GM21737 (cell line): ENCODE results near the gene ZSCAN4.
A peak's percentile ranks its signal among the peaks of the same experiment; 100 is the strongest.

Source experiments
- ATAC-seq: cut with Tn5 transposase; IDR thresholded peaks from one replicate; pipeline ENCODE4 v1.9.1; 2021; ENCODE audit warnings: mild to moderate bottlenecking, moderate library complexity; ENCODE audit not compliant: unreplicated experiment

The ZSCAN4 gene, protein sequence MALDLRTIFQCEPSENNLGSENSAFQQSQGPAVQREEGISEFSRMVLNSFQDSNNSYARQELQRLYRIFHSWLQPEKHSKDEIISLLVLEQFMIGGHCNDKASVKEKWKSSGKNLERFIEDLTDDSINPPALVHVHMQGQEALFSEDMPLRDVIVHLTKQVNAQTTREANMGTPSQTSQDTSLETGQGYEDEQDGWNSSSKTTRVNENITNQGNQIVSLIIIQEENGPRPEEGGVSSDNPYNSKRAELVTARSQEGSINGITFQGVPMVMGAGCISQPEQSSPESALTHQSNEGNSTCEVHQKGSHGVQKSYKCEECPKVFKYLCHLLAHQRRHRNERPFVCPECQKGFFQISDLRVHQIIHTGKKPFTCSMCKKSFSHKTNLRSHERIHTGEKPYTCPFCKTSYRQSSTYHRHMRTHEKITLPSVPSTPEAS

GRCh38 chr19:57668635-57669034 lies at the start of gene ZSCAN4:
Gene ZSCAN4, plus strand, starts transcription at chr19:57668935. Its CDS starts 7,211 bp downstream, at chr19:57676146.
- ATAC-seq: no peak

- ATAC-seq: no peak
These were observed 47.9 kb upstream of the ZSCAN4 start for GRCh38 chr19:57620673-57621348.

DNA sequence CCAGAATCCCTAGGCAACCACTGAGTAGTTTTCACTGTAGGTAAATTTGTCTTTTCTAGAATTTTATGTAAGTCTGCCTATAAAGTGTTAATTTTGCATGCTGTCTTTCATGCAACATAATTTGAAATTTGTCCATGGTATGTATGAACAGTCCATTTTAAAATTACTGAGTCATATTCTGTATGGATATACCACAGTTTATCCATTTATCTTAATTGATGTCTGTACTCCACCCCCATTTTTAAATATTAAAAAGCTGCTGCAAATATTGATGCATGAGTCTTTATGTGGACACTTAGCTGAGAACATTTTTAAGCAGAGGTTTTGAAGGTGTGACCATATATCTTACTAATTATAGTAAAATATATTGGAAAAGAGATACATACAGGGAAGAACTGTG lies 45.6 kb upstream of the ZSCAN4 start:
- no peak for ATAC-seq

DNA sequence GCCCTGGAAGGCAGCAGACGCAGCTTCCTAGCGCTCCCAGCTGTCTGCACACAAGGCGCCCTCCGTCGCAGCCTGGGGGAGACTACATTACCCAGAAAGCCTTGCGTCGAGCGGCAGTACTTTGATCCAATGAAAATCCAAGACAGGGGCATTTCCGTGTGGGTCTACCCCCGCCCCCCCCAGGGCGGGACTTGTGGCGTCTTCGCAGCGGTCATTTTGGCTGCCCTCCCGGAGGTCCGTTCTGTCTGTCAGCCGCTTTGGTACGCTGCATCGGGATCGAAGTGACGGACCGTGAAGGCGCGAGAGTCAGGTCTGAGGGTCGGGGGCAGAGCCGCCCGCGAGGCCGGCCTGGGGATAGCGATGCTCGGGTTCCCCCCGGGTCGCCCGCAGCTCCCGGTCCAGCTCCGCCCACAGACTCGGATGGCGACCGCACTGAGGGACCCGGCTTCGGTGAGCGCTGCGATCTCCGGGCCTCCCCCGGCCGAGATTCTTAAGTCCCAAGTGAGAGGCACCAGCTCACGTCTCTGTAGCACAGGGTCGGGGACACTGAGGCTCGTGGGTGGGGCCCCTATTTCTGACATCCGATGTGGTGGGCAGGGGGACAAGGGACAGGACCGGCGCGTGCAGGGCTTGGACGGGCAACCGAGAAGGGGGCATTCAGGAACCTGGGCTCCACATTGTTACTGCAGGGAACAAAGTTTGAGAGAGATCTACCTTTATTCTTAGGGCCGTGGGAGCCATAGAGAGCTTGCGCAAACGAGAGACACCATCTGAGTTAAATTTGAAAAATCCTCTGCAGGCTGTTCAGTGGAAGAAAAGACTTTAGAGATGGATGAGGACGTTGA lies 35.5 kb upstream of the ZSCAN4 start, which contains the start of gene ZNF211:
Gene ZNF211, plus strand, starts transcription at position 182 of the 845 bp plus-strand sequence. Its CDS starts 179 bp downstream, at position 361.
- peak; percentile 95 for ATAC-seq

- ATAC-seq: no peak
These were observed 35.0 kb upstream of the ZSCAN4 start for GRCh38 chr19:57633832-57634131.

GRCh38 chr19:57637379-57637778 lies 31.4 kb upstream of the ZSCAN4 start:
- no peak for ATAC-seq

GRCh38 chr19:57641715-57642234 lies 27.0 kb upstream of the ZSCAN4 start:
- ATAC-seq: no peak

GRCh38 chr19:57642396-57643046 lies 26.2 kb upstream of the ZSCAN4 start:
- ATAC-seq: no peak

GRCh38 chr19:57643734-57644133 lies 25.0 kb upstream of the ZSCAN4 start:
- ATAC-seq: no peak

DNA sequence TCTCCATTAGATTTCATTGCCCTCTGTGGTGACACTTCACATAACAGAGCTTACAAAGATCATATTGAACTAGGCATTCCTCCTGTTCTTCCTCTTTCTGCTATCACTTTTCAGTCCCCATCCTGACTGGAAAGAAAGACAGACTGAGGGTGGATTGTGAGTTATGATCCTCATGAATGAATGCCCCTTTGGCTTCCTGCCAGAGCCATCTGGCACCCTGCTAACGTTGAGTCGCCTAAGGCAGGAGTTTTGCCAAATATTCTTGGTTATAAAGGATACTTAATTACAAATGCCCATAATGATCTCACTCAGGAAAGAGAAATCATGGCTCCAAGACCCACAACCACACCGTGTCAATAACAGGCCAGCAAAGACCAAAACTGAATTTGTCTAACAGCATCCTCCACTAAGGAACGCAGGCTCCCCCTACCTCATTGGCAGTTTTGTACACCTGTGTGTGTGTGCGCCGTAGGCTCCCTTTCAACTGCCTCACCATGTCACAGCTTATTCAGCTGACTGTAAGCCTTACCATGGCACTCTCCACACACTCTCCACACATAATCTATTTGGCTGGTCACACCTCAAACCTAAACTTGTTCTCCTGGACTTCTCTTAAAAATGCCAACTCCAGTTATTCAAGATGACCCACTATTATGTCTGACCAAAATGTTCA lies 20.3 kb upstream of the ZSCAN4 start:
- ATAC-seq: no peak

DNA sequence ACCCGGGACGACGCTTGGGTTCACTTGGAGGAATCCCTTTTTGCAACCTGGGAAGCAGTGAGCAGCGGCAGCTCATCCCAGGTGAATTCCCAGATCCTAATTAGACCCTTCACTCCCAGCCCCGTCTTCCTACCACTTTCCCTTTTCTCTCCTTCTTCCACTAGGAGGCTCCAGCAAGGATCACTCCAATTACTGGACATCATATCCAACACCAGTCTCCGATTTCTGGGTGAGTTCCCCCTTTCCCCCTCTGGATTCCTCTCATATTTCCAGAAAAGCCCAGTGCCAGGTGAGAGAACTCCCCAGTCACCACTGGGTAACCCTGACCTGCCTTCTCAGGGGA lies 17.1 kb upstream of the ZSCAN4 start:
- ATAC-seq: no peak

- ATAC-seq: no peak
These were observed 15.0 kb upstream of the ZSCAN4 start for GRCh38 chr19:57653689-57654088.

DNA sequence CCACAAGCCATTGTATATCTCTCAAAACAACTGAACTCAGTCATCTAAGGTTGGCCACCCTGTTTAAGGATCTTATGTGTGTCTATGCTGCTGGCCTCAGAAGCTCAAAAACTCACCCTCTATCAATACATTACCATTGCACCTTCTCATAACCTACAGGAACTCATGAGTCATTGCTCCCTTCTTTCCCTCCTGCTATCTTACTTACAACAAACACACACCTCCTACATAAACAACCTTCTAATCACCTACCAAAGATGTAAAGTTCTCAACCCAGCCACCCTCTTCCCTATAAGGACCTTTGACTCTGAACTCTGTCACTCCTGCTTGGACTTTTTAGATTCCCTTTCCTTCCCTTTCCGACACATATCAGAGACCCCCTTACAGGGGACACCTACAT lies 13.3 kb upstream of the ZSCAN4 start:
- no peak for ATAC-seq

- no peak for ATAC-seq
These were observed 12.4 kb upstream of the ZSCAN4 start for GRCh38 chr19:57656346-57656745.

- no peak for ATAC-seq
These were observed 4.2 kb upstream of the ZSCAN4 start for GRCh38 chr19:57664269-57665127.

GRCh38 chr19:57665261-57665806 lies 3.4 kb upstream of the ZSCAN4 start:
- ATAC-seq: no peak

DNA sequence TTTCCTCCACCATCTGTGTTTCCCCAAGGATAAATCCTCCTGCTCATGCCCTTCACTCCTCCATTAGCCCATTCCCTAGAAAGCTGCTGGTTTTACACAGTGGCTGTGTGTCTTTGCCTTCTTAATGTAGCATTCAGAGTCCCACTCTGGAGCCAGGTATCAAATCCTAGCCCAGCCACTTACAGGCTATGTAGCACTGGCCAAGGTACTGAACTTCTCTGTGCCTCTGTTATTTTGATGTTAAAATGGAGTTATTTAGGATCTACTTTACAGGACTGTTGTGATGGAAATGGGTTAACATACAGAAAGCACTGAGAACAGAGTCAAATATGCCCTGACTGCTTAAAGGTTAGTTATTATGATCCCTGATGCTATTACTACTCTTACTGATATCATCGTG lies 1.5 kb upstream of the ZSCAN4 start:
- ATAC-seq: no peak

DNA sequence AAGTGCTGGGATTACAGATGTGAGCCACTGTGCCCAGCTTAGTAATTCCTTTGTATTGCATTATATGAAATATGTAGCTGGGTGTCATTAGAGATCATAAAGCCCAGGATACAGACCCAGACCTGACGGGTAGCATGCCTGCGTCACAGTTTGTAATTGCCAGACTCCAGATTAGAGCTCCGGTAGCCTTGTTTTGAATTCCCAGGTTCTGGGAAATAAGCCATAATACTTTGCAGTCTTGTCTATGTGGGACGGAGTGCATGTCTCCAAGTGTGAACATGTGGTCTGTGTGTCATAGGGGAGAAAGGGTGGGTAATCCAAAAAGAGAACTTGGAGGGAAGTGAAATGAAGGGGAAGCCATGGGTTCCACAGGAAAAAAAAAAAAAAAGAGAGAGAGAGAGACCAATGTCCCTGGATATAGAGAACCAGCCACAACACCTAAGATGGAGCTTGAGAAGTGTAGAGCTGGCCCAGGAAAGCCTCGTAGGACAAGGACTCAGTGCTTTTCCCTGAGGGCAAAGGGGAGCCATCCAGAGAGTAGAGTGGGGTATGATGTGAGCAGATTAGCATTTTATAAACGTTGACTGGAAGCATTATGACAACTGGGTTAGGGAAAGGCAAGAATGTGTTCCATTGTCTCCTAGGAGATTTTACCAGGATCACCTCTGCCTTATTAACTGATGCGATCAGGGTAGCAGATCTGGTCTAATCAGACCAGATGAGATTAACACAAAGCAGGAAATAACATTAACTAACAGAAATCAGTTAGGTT lies 2.6 kb downstream of the ZSCAN4 start:
- no peak for ATAC-seq
